ENCODE measurements around the gene LRRC42.

DNA sequence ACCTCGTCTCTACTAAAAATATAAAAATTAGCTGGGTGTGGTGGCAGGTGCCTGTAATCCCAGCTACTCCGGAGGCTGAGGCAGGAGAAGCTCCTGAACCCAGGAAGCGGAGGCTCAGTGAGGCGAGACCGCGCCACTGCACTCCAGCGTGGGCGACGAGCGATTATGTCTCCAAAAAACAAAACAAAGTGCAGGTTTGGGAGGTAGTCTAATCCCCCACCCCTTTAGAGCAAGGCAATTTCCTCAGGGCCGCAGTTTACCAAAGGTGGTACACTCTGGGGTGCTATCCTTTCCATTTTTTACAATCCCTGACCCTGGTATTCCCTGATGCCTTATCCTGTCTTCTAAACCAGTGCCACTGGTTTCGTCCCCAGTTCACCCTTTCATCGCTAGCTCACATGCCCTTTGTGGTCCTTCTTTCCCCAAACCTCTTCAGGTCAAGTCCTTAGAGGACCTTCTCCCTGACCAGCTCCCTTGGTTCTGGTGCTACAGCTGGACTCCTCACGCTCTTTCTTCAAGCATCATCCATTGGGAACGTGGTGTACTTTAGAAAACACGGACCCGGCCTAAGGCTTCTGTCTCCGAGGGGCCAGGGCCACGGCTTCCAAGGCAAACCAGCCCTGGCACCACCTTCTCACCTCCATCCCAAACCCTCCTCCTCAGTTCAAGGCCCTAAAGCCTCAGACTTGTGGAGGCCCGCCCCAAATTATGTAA lies 1.5 kb upstream of the LRRC42 start:
- TF ChIP-seq POLR2A (IDR thresholded peaks at IDR 0.05; ENCODE audit: low read depth, low read length), result no peak
- TF ChIP-seq POLR2AphosphoS5 (IDR thresholded peaks at IDR 0.05; ENCODE audit: low read depth, low read length), result no peak
- TF ChIP-seq TAF1 (IDR thresholded peaks at IDR 0.05; ENCODE audit: low read depth, low read length), result no peak
- TF ChIP-seq SPI1 (IDR thresholded peaks at IDR 0.05; ENCODE audit: low read depth, low read length), result no peak
- no peak for TF ChIP-seq PAX5 (IDR thresholded peaks at IDR 0.05; ENCODE audit: insufficient read depth, low read length, severe bottlenecking)
- TF ChIP-seq POU2F2 (IDR thresholded peaks at IDR 0.05; ENCODE audit: low read depth, low read length), result no peak
